Neuronal stem cell (in vitro differentiated cells): ENCODE results near the gene RP2.

Experiments used
- DNase-seq: peaks from one replicate; pipeline ENCODE4 v3.0.0-alpha.2; 2013; ENCODE audit warnings: low spot score
- H2AFZ ChIP-seq: one replicate; pipeline ENCODE4 v1.6.1; 2013; ENCODE audit warnings: mild to moderate bottlenecking, low read length, inconsistent platforms
- H2AK5ac ChIP-seq: 2 replicates; pipeline ENCODE4 v1.6.1; 2013; ENCODE audit warnings: low read depth, mild to moderate bottlenecking, inconsistent platforms, low read length, moderate library complexity, mixed read lengths
- H2BK120ac ChIP-seq: 2 replicates; pipeline ENCODE4 v1.6.1; 2013; ENCODE audit warnings: low read depth, mild to moderate bottlenecking, inconsistent platforms, low read length, moderate library complexity, mixed read lengths
- H2BK12ac ChIP-seq: one replicate; pipeline ENCODE4 v1.6.1; 2013; ENCODE audit warnings: low read length, inconsistent platforms
- H2BK15ac ChIP-seq: 2 replicates; pipeline ENCODE4 v1.6.1; 2013; ENCODE audit warnings: mild to moderate bottlenecking, low read length, inconsistent platforms, mixed read lengths
- H2BK5ac ChIP-seq: one replicate; pipeline ENCODE4 v1.6.1; 2013; ENCODE audit warnings: inconsistent platforms, mild to moderate bottlenecking, low read length, moderate library complexity
- H3K14ac ChIP-seq: one replicate; pipeline ENCODE4 v1.6.1; 2013; ENCODE audit warnings: low read length, inconsistent platforms
- H3K18ac ChIP-seq: 2 replicates; pipeline ENCODE4 v1.6.1; 2013; ENCODE audit warnings: low read length, inconsistent platforms
- H3K23ac ChIP-seq: 2 replicates; pipeline ENCODE4 v1.6.1; 2013; ENCODE audit warnings: low read depth, mild to moderate bottlenecking, mixed read lengths, low read length, inconsistent platforms; ENCODE audit not compliant: poor library complexity
- H3K27ac ChIP-seq: replicated peaks from 3 replicates; pipeline ENCODE4 v1.5.1; 2013; ENCODE audit warnings: low read length, inconsistent platforms
- H3K27me3 ChIP-seq, 3 experiments: 2 replicates each; pipeline ENCODE4 v1.6.1; 2013; ENCODE audit warnings: low read length in 3 of 3, mild to moderate bottlenecking in 2 of 3, inconsistent platforms in 1 of 3, low read depth in 1 of 3, mixed read lengths in 1 of 3, moderate library complexity in 1 of 3; ENCODE audit not compliant: control insufficient read depth in 3 of 3, insufficient read depth in 3 of 3
- H3K36me3 ChIP-seq, 2 donors: replicated peaks in 1 of 2; 2 replicates each; pipeline ENCODE4 v1.6.1; 2013; ENCODE audit warnings: low read length in 2 of 2; ENCODE audit not compliant: control insufficient read depth in 2 of 2, insufficient read depth in 2 of 2
- H3K4ac ChIP-seq: 2 replicates; pipeline ENCODE4 v1.6.1; 2013; ENCODE audit warnings: inconsistent platforms, mild to moderate bottlenecking, low read length, moderate library complexity
- H3K4me1 ChIP-seq, 2 donors: 1 replicate in 1 of 2; 2 replicates in 1 of 2; pipeline ENCODE4 v1.6.1; 2013; ENCODE audit warnings: low read length in 2 of 2, low read depth in 1 of 2; ENCODE audit not compliant: control insufficient read depth in 2 of 2, insufficient read depth in 1 of 2
- H3K4me2 ChIP-seq: one replicate; pipeline ENCODE4 v1.6.1; 2013; ENCODE audit warnings: mild to moderate bottlenecking, low read length, inconsistent platforms; ENCODE audit not compliant: insufficient read depth, poor library complexity, severe bottlenecking
- H3K4me3 ChIP-seq, 2 donors: 2 replicates each; pipeline ENCODE4 v1.5.1; 2013; ENCODE audit warnings: low read length in 2 of 2, mild to moderate bottlenecking in 2 of 2, inconsistent platforms in 1 of 2, moderate library complexity in 1 of 2
- H3K79me1 ChIP-seq: one replicate; pipeline ENCODE4 v1.6.1; 2013; ENCODE audit warnings: low read depth, mild to moderate bottlenecking, inconsistent platforms, low read length, moderate library complexity
- H3K9ac ChIP-seq: one replicate; pipeline ENCODE4 v1.6.1; 2013; ENCODE audit warnings: mild to moderate bottlenecking, low read depth, low read length, inconsistent platforms; ENCODE audit not compliant: poor library complexity
- H3K9me3 ChIP-seq, 2 donors: replicated peaks in 1 of 2; 2 replicates each; pipeline versions ENCODE3 to v1.6.1; 2013; ENCODE audit warnings: low read length in 2 of 2, mild to moderate bottlenecking in 2 of 2, inconsistent platforms in 1 of 2, low read depth in 1 of 2, mixed read lengths in 1 of 2, moderate library complexity in 1 of 2; ENCODE audit not compliant: control insufficient read depth in 2 of 2, insufficient read depth in 1 of 2
- H4K8ac ChIP-seq: one replicate; pipeline ENCODE4 v1.6.1; 2013; ENCODE audit warnings: low read depth, mild to moderate bottlenecking, inconsistent platforms, low read length, moderate library complexity
- H4K91ac ChIP-seq: one replicate; pipeline ENCODE4 v1.6.1; 2013; ENCODE audit warnings: low read length, low read depth, mild to moderate bottlenecking, inconsistent platforms; ENCODE audit not compliant: poor library complexity
- WGBS, 2 donors: extraction: QIAGEN DNeasy Blood & Tissue Kit; methylation state at CpG; one replicate each; pipeline ENCODE4 v1.1.7; 2013; ENCODE audit warnings: missing lambda C conversion rate in 2 of 2, mixed read lengths in 1 of 2; ENCODE audit not compliant: insufficient read length in 2 of 2, insufficient replicate concordance in 1 of 2; ENCODE audit errors: extremely low coverage in 2 of 2; 5-methylcytosine and 5-hydroxymethylcytosine counted together

The RP2 gene

DNA sequence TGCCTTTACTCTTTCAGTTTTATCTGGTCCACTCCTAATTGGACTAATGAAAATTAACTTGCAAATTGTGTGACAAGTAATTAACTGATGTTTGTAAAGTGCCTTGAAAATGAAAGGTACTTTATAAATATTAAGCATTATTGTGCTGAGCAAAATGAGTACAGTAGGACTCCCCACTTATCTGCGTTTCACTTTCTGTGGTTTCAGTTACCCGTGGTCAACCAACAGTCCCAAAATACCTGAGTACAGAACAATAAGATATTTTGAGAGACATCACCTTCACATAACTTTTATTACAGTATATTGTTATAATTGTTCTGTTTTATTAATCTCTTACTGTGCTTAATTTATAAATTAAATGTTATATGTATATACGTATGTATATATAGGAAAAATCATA lies 48.0 kb downstream of the RP2 start:
- H3K18ac ChIP-seq, result no peak overlapping the region

DNA sequence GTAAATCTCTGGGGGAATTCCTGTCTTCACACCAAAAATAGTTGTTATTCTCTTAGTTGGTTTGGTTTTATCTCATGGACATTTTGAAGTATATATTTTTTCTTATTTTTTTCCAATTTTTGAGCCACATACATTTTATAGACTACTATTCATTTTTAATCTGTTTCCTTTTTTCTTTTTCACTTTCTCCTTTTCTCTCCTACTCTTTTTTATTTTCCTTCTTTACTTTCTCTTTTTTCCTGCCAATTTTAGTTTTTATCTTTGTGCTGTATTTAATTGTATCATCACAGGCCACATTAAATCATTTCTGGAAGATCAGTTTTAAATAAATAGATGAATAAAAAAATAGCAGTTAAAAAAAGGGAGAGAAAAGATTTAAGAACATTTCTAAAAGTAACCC lies 61.4 kb downstream of the RP2 start:
- Histone ChIP-seq H2BK12ac (no peak overlapping the region), H3K79me1 (no peaks in the 10 kb centered on the region), H2BK5ac (no peak overlapping the region), H4K8ac (no peak overlapping the region), H3K4ac (no peak overlapping the region), H2BK120ac (no peak overlapping the region), H3K4me1 (no peaks in the 10 kb centered on the region), H3K27me3 (no peaks in the 10 kb centered on the region), H3K23ac (no peak overlapping the region), H2BK15ac (no peak overlapping the region), H2AK5ac (no peak overlapping the region), H3K9me3 (no peaks in the 10 kb centered on the region), H3K4me2 (no peak overlapping the region), H4K91ac (no peak overlapping the region), H3K36me3 (no peaks in the 10 kb centered on the region), H3K14ac (no peak overlapping the region), H3K27ac (no peak overlapping the region), H2AFZ (no peak overlapping the region), H3K9ac (no peak overlapping the region), H3K18ac (no peak overlapping the region), H3K4me3 (no peak overlapping the region)
- no peak for DNase-seq

More for the DNA sequence above, 48.0 kb downstream of the RP2 start:
- H3K4ac ChIP-seq, result no peak overlapping the region
- no peak overlapping the region for H2BK15ac ChIP-seq
- no peaks in the 10 kb centered on the region for H3K27me3 ChIP-seq
- no peak overlapping the region for H2BK120ac ChIP-seq
- H2BK5ac ChIP-seq, result no peak overlapping the region
- H3K4me2 ChIP-seq, result no peak overlapping the region
- H3K4me1 ChIP-seq, result no peaks in the 10 kb centered on the region
- no peak overlapping the region for H3K4me3 ChIP-seq
- H4K8ac ChIP-seq, result no peak overlapping the region
- no peak overlapping the region for H2AFZ ChIP-seq
- H3K36me3 ChIP-seq, result peaks cover 0 to 9% of the 10 kb centered on the region in 2 donors
- no peak overlapping the region for H4K91ac ChIP-seq
- no peak overlapping the region for H3K14ac ChIP-seq
- DNase-seq, result no peak
- WGBS, 2 donors, result no CpG with 5 or more reads among the region's 3 CpGs
- H3K9me3 ChIP-seq, result no peaks in the 10 kb centered on the region
- no peak overlapping the region for H3K23ac ChIP-seq
- H3K79me1 ChIP-seq, result no peaks in the 10 kb centered on the region
- H2AK5ac ChIP-seq, result no peak overlapping the region
- no peak overlapping the region for H3K27ac ChIP-seq
- H2BK12ac ChIP-seq, result no peak overlapping the region
- H3K9ac ChIP-seq, result no peak overlapping the region

DNA sequence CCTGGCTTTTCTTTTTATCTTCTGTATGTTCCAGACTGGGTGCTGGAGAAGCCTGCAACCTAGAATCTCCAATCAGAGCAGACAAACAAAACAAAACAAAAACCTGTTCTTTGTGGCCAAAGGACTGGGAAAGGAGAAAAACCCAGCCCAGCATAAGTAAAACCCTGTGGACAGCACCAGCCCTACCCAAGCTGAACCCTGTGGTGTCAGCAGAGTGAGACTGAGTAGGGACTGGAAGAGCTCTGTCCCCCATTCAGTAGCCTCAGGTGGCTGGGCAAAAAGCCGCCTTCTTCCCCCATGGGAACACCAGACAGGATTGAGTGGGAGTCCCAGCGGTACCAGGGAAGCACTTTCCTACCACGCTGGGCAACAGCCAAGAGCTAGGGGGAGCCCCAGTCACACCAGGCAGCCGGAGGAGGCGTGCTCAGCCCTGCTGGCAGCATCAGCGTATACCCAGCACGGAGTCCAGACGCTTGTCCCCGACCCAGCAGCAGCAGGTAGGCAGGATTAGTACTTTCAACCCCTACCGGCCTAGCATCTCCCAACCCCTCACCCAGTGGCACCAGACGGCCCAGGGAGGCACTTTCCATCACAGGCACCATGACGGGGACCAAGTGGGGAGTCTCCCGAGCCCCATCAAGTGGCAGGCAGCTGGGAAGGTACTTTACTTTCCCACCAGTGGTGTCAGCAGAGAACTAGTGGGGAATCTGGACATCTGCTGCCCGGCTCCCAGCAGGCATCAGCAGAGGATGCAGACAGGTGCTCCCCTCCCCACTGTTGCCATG lies 66.8 kb downstream of the RP2 start:
- Histone ChIP-seq H3K9me3 (no peaks in the 10 kb centered on the region), H3K27ac (no peak overlapping the region), H3K23ac (no peak overlapping the region), H2AK5ac (no peak overlapping the region), H3K4me2 (peak overlapping the region; percentile 73), H3K4me1 (no peaks in the 10 kb centered on the region), H3K4ac (no peak overlapping the region), H3K4me3 (peak overlapping the region; percentile 48 to 84), H2BK12ac (no peak overlapping the region), H3K18ac (peak overlapping the region; percentile 38), H3K27me3 (no peaks in the 10 kb centered on the region), H3K36me3 (no peaks in the 10 kb centered on the region), H3K14ac (no peak overlapping the region), H3K79me1 (no peaks in the 10 kb centered on the region), H2BK120ac (no peak overlapping the region), H4K91ac (no peak overlapping the region), H4K8ac (no peak overlapping the region), H3K9ac (peak overlapping the region; percentile 44), H2AFZ (peak overlapping the region; percentile 92), H2BK5ac (no peak overlapping the region), H2BK15ac (no peak overlapping the region)
- DNase-seq, result peak; percentile 38
- WGBS, 2 donors, result no CpG with 5 or more reads among the region's 14 CpGs

DNA sequence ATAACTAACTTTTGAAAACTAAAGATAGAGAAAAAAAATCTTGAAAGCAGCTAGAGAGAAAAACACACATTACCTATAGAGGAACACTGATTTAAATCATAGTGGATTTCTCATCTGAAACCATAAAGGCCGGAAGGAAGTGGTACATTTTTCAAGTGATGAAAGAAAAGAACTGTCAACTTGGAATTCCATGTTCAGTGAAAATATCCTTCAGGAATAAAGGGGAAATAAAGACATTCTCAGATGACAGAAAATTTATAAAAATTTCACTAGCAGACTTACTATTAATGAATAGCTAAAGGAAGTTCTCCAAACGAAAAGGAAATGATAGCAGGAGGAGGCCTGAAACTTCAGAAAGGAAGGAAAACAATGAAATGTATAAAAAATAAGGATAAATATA lies 67.8 kb downstream of the RP2 start:
- Histone ChIP-seq H3K4ac (no peak overlapping the region), H2BK15ac (no peak overlapping the region), H3K27me3 (no peaks in the 10 kb centered on the region), H2AK5ac (no peak overlapping the region), H2BK120ac (no peak overlapping the region), H2AFZ (no peak overlapping the region), H3K79me1 (no peaks in the 10 kb centered on the region), H3K4me1 (no peaks in the 10 kb centered on the region), H3K23ac (no peak overlapping the region), H3K18ac (no peak overlapping the region), H4K91ac (no peak overlapping the region), H3K27ac (no peak overlapping the region), H4K8ac (no peak overlapping the region), H2BK5ac (no peak overlapping the region), H2BK12ac (no peak overlapping the region), H3K4me2 (no peak overlapping the region), H3K14ac (no peak overlapping the region), H3K9ac (no peak overlapping the region), H3K36me3 (no peaks in the 10 kb centered on the region), H3K9me3 (no peaks in the 10 kb centered on the region), H3K4me3 (no peak overlapping the region)
- no CpG with 5 or more reads among the region's 2 CpGs for WGBS, 2 donors
- no peak for DNase-seq
